HG03060 (cell line): ENCODE data around the gene MCU.

ENCODE experiments used
- ATAC-seq: cut with Tn5 transposase; IDR thresholded peaks from one replicate; pipeline ENCODE4 v1.9.1; 2021; ENCODE audit warnings: low read depth, moderate number of reproducible peaks; ENCODE audit not compliant: unreplicated experiment

MCU gene

DNA sequence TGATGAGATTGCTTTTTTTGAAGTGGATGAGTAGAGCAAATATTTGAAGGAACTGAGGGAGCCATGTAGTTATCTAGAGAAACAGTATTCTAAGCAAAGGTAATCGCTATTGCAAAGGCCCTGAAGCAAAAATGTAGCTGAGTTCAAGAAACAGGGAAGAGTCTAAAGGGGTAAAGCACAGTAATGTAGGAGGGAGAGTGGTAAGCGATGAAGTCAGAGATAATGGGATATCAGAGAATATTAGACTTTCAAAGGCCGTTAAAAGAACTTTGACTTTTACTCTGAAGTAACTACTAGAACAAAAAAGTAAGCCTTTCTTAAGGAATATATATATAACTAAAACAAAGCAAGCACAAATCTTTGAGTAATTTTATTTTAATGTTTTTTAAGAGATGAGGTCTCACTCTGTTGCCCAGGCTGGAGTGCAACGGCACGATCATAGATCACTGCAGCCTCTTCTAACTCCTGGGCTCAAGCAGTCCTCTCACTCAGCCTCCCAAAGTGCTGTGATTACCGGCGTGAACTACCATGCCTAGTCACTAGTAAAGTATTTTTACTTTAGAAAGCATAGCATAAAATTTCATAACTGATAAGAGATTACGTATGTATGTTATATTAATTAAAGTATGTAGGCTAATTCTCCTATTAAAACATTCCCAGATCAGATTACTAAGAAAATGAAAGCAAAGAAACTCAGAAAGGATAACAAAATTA, 139.9 kb downstream of the MCU start:
- ATAC-seq = no peak

DNA sequence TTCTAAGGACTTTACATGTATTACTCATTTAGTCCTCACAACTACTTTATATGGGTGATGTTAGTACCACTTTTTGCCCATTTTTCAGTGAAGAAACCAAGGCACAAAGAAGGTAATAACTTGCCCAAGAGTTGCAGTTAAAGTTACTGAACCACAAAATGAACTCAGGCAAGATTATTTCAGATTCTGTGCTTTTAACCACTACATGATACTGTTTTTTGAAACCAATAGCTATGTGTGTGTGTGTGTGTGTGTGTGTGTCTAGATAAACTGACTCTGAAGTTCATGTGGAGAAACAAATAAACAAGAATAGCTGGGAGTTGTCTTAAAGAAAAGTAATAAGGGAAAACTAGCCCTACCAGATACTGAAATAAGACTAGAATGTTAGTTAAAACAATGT, 140.8 kb downstream of the MCU start:
- no peak for ATAC-seq

DNA sequence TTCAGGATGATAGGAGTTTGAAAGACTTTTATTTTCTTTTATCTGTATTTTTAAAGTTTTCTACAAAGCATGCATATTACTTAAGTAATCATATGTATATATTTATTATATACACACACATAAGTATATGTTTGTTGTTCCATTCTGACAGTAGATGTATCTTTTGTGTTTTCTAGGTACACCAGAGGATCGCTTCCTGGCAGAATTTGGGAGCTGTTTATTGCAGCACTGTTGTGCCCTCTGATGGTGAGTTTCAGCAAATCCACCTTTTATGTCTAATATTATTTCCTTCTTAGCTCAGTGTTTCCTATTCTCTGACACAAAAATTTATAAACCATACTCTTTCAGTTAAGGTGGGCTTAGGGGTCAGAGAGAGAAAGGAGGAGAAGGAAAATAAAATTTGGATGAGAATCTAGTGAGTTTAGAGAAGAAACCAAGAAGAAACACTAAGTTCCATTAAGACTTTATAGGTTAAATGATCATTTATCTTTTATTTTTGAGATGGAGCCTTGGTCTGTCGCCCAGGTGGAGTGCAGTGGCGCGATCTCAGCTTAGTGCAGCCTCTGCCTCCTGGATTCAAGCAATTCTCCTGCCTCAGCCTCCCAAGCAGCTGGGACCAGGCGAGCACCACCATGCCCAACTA, 142.4 kb downstream of the MCU start:
- ATAC-seq = no peak

DNA sequence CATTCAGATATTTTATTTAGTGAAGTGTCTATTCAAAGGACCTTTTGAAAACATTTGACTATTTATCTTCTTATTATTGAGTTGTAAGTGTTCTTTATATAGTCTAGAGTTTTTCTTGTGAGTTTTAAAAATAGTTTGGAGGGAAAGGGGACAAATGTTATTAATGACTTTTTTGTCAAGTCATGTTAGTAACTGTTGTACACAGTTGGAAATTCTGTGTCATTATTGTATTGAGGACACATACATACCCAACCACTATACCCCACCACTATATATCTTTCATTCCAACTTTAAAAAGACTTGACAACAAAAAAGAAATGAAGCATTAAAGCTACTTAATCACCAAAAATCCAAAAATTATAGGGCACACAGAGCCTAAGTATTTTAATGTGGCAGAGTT, 148.4 kb downstream of the MCU start:
- ATAC-seq = no peak

DNA sequence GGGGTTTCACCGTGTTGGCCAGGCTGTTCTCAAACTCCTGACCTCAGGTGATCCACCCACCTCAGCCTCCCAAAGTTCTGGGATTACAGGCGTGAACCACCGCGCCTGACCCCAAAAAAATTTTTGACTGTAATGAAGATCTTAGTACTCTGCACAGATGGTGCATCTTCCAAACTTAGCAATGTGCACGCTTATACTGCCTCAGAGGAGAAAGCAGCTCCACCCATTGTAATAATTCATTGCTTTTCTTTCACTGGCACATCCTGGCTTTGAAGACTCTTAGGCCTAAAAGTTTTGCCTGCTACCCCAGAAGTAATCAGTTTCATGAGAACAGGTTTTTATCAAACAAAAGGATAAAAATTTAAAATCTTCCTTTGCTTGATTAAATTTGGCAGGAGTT, 149.5 kb downstream of the MCU start:
- no peak for ATAC-seq

DNA sequence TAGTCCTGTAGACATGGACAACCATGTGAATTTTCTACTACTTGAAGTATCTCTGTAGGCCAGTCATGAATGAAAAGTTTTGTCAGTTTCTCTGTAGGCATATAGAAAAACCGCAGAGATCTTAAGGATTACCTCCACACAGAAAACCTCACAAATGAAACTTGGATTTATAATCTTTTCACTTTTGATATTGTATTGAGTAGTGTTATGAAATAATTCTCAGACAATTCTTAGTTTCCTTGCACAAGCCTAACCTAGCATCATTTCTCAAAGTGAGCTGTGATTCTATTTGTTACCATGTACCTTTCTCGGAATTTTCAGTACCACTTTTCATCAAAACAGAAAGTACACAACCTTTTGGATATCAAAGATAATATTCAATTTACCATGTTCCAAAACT, 150.2 kb downstream of the MCU start:
- no peak for ATAC-seq

DNA sequence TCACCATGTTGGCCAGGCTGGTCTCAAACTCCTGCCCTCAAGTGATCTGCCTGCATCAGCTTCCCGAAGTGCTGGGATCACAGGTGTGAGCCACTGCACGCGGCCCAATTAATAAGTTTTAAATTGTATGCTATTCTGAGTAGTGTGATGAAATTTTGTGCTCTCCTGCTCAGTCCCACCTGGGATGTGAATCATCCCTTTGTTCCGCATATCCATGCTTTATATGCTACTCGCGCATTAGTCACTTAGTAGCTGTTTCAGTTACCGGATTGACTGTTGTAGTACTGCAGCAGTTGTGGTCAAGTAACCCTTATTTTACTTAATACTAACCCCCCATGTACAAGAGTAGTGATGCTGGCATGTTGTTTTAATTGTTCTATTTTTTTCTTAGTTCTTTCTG, 154.3 kb downstream of the MCU start:
- no peak for ATAC-seq

DNA sequence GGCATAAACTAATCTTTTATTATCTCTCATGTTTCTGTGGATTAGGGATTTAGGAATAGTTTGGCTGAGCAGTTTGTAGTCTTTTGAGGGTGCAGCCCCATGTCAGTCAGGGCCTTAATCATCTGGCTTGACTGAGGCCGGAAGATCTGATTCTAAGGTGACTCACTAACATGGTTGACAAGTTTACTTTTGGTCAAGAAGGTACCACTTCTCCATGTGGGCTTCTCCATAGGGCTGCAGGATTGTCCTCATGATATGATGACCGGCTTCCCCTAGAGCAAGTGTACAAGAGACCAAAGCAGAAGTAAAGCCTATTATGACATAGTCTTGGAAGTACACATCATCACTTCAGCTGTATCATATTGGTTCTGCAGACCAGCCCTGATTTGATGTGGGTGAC, 155.7 kb downstream of the MCU start:
- no peak for ATAC-seq

DNA sequence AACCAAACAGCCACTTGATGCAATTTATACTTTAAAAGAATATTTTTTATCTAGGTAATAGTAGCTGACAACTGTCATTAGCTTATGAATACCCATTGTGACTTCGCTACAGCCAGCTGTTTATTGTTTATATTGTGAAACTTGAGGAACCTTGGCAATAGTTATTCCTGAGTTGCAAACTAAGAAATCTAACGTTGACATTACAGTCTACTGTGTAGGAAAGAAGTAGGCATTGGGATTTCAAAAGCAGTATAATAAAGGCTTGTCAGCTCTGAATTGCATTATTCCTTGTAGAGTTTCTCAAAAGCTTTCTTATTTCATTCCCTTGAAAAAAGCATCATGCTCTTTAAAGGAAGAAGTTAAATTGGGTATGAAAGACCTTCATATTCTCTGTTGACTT, 158.9 kb downstream of the MCU start:
- ATAC-seq = no peak

DNA sequence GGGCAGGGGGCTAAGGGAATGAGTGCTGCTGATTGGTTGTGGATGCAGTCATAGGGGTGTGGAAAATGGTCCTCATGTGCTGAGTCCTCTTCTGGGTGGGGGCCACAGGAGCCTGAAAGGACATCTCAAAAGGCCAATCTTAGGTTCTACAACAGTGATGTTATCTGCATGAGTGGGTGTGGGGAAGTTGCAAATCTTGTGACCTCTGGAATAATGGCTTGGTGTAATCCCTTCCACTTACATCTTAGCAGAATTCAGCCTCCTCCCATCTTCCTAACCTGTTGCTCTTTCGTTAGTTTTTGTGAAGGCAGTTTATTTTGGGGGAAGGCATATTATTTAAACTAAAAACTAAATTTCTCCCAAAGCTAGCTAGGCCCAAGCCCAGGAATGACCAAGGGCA, 159.6 kb downstream of the MCU start:
- ATAC-seq = no peak

DNA sequence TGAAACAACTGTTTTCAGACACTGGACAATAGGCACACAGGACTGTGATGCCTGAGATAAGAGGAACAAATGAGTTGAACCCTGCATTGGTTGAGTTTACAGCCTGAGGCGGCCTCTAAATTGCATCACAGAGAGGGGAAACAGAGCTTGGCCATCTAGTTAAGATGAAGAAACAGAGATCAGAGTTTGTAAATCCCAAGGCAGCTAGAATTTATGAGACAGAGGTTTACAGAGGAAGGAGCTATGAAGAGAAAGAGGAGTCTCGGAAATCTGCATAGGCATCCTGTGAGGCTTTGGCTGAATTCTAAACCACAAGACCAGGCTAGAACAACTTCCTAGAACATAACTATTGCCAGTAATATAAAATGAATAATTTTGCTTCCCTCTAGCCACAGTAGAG, 160.6 kb downstream of the MCU start:
- ATAC-seq = no peak

DNA sequence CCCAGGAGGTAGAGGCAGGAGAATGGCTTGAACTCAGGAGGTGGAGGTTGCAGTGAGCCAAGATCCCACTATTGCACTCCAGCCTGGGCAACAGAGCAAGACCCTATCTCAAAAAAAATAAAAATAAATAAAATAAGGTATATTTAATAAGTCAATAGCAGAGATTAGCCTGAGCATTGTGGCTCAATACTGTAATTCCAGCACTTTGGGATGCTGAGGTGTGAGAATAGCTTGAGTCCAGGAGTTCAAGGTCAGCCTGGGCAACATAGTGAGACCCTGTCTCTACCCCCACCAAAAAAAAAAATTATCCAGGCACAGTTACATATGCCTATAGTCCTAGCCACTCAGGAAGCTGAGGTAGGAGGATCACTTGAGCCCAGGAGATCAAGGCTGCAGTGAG, 163.2 kb downstream of the MCU start:
- no peak for ATAC-seq

DNA sequence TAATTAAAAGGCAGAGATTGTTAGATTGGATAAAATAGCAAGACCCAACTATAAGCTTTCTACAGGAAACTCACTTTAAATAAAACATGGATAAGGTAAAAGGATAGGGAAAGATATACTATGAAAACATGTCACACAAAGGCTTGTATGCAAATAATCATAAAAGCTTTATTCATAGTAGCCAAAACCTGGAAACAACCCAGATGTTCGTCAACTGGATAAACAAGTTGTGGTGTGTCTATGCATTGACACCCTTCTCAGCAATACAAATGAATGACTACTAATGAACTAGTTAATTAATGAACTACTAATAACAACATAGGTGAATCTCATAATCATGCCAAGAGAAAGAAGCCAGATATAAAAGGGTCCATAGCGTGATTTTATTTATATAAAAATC, 163.8 kb downstream of the MCU start:
- ATAC-seq = no peak

DNA sequence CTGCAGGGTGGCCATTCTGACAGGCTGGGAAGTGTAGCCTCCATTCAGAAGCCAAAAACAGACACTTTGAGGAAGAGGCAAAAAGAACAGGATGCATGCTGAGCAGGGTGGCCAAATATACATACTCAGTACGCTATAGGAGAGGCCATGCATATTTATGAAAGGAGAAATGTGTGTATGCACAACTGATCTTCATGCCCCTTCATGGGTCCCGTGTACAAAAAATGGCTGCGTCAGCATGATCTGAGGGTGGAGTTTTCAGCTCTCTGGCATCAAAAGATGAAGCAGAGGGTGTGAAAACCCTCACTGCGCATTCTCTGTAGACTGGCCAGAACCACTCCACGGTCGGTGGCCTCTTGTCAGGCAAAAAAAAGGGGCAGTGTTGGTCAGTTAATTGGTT, 166.1 kb downstream of the MCU start:
- no peak for ATAC-seq

DNA sequence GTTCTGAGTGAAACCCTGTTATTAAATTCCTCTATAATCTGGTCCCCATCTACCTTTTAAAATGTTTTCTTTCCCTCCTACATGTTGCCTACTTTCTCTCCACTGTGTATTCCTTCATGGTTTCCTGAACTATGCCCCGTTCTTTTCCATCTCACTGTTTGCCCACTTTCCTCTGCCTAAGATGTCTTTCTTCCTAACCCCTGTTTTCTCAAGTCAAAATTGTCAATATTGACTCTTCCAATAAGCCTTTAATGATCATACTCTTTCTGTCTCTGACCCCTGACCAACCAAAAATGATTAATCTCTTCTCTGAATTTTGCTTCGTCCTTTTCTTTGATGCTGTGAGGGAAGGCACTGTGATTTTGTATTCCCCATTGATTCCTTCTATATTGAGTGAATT, 171.0 kb downstream of the MCU start:
- no peak for ATAC-seq

DNA sequence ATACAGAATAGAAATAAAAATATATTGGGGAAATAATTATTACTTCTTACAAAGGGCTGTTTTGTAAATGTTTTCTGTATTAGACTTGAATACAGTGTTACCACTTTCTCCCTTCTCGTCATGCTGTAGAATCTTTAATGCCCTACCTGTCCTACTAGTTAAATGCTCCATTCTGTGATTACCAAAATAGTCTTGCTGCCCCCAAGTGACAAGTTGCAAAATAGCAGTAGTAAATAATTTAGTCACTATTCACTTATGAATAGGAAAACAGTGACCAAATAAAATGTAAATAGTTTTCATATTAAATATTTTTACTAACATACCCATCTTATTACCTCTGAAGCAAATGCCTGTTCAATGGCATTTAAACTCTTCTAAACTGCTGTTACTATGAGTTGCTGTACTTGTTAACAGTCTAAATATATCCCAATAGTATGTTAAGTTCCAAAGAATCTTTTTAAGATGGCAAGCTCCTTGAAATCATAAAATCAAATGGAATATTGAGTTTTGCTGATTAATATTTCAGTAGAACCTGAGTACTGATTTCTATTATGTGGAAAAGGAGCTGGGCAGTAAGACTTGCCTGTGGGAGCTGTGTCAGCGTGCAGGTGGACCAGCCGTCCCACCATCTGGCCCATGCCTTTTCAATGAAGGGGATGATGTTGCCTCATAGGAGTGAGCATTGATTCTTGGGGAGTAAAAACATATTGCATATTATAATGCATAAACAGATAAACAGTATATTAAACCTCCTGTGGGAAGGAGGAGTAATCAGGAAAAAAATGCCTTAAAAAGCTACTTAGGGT, 183.5 kb downstream of the MCU start:
- ATAC-seq = no peak

DNA sequence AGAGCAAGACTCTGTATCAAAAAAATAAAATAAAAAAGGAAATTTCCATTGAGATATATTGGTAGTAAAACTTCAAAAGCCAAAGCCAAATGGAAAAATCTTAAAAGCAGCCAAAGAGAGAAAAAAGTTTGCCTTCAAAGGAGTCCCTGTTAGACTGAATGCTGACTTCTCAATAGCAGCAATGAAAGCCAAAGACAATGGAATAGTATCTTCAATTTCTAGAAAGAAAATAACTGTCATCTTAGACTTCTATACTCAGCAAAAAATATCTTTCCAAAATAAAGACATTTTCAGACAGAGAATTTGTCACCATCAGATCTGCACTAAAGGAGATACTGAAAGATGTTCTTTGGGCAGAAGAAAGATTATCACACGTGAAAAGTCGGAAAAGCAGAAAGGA, 187.3 kb downstream of the MCU start:
- no peak for ATAC-seq

DNA sequence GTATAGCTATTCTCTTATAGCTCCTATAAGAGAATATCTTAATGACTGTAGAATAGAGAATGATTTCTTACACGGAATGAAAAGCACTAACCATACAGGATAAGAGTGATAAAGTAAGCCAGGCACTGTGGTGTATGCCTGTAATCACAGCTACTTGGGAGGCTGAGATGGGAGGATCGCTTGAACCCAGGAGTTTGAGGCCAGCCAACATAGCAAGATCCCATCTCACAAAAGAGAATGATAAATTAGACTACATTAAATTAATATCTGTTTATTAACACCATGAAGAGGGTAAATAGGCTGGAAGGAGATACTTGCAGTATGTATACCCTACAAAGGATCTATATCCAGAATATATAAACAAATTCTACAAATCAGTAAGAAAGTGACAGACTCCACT, 189.3 kb downstream of the MCU start:
- ATAC-seq = no peak

DNA sequence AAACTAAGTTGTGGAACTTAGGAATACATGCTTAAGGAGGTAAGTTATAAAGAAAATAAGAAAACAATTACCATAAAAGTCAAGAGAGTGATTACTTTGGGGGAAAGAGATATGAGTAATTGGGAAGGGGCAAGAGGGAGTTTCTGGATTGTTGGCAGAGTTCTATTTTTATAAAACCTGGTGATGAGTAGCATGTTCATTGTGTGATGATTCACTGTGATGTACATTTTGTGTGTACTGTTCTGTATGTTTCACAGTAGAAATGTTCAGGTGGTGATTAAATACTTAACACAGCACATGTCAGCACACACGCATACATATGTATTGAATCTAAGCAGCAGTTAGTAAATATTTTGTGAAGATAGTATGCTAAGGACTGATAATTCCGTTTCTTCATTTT, 191.9 kb downstream of the MCU start:
- ATAC-seq = no peak

DNA sequence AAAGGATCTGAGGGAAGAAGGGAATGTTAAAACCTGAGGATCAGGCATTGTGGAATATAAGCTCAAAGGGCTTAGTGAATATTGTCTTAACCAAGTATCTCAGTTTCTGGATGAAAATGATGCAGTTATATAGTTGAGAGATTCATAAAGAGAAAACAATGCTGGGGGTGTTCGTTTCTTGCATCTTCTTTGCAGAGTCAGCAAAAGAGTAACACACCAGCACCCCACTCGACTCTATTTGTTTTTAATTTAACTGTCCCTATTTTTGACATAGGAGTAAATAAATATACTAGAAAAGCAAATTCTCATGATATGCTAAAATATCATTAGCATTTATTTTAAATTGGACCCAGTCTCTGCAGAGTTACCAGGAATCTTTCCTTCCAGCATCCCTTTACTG, 194.0 kb downstream of the MCU start:
- ATAC-seq = no peak

DNA sequence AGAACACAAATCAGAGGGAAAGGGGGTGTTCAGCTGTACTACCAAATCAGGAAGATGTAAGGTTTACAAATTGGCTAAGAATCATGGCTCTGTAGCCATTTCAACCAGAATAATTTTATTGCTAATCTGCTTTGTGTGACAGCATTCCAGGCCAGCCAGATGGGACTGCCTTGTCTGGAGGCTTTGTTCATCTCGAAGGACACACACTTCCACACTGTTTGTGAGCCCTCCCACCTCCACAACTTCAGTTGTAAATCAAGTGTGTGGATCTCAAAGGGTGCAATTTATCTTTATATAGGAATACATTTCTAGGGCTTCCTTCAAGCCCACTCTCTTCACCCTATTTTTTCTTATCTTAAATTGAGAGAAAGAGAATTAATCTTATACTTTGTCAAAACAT, 194.7 kb downstream of the MCU start:
- ATAC-seq = no peak

DNA sequence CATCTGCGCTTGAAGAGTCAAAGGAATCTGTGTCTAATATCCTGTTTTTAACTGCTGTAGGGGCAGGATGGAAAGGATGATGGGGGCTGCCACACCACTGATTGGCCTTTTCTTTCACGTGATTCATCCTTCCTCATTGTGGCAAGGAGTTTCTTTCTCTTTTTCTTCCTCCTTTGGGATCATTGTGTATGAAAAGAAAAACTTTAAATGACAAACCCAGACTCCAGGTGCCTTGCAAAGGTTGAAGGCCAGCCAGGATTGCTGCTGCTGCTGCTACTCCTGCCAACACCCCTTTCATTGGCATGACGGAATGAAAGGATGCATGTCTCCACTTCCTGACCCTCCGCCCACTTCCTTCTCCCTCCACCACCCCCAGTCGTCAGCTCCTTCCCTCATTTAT, 195.1 kb downstream of the MCU start:
- ATAC-seq = no peak
